22Rv1 (cell line): ENCODE data around the gene B4GALNT3.

ENCODE experiments used
- H3K27ac ChIP-seq: fragments of 450-650 bp; 2 replicates; pipeline ENCODE4 v1.5.1; 2017
- CTCF ChIP-seq: fragments of 450-650 bp; IDR thresholded peaks from 2 replicates; pipeline ENCODE4 v1.5.1; 2017; ENCODE audit warnings: mild to moderate bottlenecking
- ZFX ChIP-seq: fragments of 450-650 bp; IDR thresholded peaks from 2 replicates; pipeline ENCODE4 v1.6.1; 2017; ENCODE audit warnings: antibody characterized with exemption, borderline replicate concordance

B4GALNT3 gene

DNA sequence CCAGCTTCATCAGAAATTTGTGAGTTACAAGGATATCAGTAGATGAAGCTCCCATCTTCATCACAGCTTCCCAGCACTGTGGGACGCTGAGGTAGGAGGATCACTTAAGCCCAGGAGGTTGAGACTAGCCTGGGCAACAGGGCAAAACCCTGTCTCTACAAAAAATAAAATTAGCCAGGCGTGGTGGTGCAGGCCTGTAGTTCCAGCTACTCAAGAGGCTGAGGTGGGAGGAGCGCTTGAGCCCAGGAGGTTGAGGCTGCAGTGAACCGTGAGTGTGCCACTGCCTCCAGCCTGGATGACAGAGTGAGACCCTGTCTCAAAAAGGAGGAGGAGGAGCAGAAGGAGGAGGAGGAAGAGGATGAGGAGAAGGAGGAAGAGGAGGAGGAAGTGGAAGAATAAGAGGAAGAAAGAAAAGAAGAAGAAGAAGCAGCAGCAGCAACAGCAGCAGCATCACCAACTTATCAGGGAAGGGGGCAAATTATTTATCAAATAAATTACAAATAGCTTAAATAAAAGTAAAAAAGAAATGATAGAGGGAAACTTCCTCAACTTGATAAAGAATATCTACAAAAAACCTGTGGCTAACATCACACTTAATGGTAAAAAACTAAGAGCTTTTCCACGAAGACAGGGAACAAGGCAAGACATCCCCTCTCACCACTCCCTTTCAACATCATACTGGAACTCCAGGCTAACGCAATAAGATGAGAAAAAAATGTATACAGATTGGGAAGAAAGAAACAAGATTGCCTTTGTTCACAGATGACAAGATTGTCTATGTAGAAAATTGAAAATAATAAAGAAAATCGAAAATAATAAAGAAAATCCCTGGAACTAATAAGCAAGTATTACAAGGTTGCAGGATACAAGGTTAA, 133.9 kb downstream of the B4GALNT3 start:
- H3K27ac ChIP-seq, result no peak overlapping the region
- TF ChIP-seq ZFX (no peak), CTCF (no peak)

DNA sequence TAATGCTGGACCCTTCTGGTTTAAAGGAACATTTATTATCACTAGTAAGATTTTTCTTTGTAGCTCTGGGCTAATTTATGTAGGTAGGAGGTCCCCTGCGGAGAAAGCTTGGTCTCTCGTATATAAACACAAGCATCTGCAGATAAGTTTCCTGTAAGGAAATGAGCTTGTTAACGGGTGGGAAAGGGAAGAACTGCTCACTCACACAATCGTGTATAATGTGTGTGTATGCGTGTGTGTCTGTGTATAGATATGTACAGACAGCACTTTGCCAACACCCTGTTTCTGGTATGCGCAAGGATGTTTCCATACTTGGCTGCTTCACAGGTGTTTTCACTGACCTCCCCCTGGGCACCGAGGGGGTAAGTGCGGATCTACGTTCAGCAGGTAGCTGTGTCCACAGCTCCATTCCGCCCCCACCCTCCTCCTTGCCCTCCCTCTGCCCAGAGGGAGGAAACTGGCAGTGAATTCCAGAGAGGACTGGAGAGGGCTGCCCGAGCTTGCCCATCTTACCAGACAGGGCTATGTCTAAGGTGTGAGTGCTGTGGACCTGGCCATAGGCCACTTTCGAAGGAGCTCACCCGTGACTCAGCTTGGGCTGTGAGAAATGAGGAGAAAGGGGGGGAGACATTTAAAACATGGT, 138.3 kb downstream of the B4GALNT3 start:
- no peak overlapping the region for H3K27ac ChIP-seq
- no peak for TF ChIP-seq CTCF
- TF ChIP-seq ZFX, result no peak

DNA sequence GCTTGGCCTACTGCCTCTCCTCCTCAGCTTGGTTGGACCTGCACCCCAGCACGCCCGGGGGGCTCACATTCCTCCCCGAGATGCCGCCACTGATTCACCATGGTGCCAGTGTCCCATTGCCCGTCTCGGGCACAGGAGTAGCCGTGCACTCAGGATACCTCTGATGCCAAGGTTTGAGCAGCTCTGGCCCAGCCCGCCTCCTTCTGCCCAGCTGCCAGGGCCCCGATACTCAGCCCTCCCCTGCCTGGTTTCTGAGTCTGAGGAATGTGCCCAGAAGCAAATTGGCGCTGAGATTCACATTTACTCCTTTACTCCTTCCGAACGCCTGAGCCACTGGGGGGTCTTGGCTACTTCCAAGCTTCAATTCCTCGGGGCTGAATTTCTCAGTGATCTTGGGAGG, 140.0 kb downstream of the B4GALNT3 start:
- no peak overlapping the region for H3K27ac ChIP-seq
- TF ChIP-seq ZFX (no peak), CTCF (no peak)

GRCh38 chr12:601976-602699, 142.4 kb downstream of the B4GALNT3 start:
- H3K27ac ChIP-seq, result no peak overlapping the region
- TF ChIP-seq CTCF, result no peak
- no peak for TF ChIP-seq ZFX

DNA sequence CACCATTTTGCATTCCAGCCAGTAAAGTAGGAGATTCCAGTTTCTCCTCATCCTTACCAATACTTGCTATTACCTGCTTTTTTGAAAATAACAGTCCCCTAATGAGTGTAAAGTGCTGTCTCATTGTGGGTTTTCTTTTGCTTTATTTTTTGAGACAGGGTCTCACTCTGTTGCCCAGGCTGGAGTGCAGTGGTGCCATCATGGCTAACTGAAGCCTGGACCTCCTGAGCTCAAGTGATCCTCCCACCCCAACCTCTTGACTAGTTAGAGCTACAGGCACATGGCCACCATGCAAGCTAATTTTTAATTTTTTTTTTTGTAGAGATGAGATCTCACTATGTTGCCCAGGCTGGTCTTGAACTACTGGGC, 142.9 kb downstream of the B4GALNT3 start:
- TF ChIP-seq CTCF (no peak), ZFX (no peak)
- H3K27ac ChIP-seq, result no peak overlapping the region

DNA sequence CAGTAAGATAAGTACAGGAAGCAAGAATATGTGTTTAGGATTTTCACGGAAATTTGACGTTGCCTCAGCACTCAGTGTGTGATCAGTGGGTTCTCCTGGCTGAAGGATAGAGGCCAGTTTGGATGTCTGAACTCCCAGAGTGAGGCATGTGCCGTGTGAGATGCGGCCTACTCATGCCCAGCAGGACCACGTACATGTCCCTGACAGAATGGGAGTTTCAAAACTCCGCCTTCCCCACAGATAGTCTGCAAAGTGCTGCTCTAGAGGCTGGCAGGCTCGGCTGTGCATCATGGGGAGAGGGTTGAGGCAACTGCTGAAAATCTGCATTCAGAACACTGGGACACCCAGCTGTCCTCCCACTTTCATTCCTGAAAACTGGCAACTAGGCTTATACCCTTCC, 145.2 kb downstream of the B4GALNT3 start:
- H3K27ac ChIP-seq, result no peak overlapping the region
- TF ChIP-seq CTCF (no peak), ZFX (no peak)
